Colonic mucosa (tissue), 4 donors: ENCODE results near the gene AKAP9. TPM values are rescaled to one million over a fixed set of nuclear protein-coding genes. Genes with fewer than 3 reads are reported as not detected.
A peak's percentile ranks its signal among the peaks of the same experiment; 100 is the strongest.

Experiments
- DNase-seq: peaks from one replicate; pipeline ENCODE4 v3.0.0-alpha.2; 2020
- H3K27ac ChIP-seq: fragments of 200-600 bp; one replicate; pipeline ENCODE4 v1.8.0; 2021
- H3K27me3 ChIP-seq: fragments of 200-600 bp; one replicate; pipeline ENCODE4 v1.8.0; 2021
- H3K36me3 ChIP-seq: fragments of 200-600 bp; one replicate; pipeline ENCODE4 v1.8.0; 2021
- H3K4me1 ChIP-seq: fragments of 200-600 bp; one replicate; pipeline ENCODE4 v1.8.0; 2021; ENCODE audit warnings: mild to moderate bottlenecking
- H3K4me3 ChIP-seq: fragments of 200-600 bp; one replicate; pipeline ENCODE4 v1.8.0; 2021
- H3K9ac ChIP-seq, 2 donors: one replicate each; pipeline ENCODE4 v1.7.0; 2013; ENCODE audit warnings: control low read depth in 2 of 2, low read depth in 2 of 2, low read length in 2 of 2
- H3K9me3 ChIP-seq: fragments of 200-600 bp; one replicate; pipeline ENCODE4 v1.8.0; 2021
- intact Hi-C: fragments of 100-400 bp; cut with DNase I; formaldehyde crosslinking; loops from one replicate; pipeline ENCODE4 v1.14.1; 2022
- total RNA-seq, 2 donors: library from RNA; stranded (reverse); fragmentation: NEBNext Ultra II Directional in 1 of 2; extraction: Animal tissue kit (Norgen Biotek cat#: 25700) in 1 of 2; gene quantifications; one replicate each; pipeline ENCODE4 v1.2.1, GENCODE V29; 2021
- TF ChIP-seq, protein P1 (sequence below): fragments of 200-600 bp; IDR thresholded peaks from one replicate; pipeline ENCODE4 v1.8.0; 2022; ENCODE audit warnings: antibody characterized with exemption, mild to moderate bottlenecking
- donor health status: healthy.
- donor health status: DM: no; HTN: no; CAD: no.
- donor health status: DM: no; HTN: no; CAD: no.

AKAP9 gene
- total RNA-seq, 2 donors from 2014 or later: 97.7 to 140 TPM

DNA sequence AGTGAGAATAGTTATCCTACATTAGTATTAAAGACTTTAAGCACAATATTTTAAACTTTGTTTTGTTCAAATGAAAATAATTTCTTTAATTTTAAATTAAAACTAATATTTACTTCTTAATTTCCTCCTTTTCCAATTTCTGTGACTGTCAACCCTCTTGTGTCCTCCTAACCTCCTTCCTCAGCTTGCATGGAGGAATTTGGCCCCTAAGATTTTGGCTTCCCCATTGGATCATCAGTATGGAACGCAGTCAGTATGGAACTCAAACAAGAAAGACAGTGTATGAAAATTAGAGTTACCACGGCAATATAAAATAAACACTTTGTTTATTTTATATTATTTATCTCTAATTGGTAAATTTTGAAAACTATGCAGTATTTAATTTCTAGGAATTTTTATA lies 102.4 kb downstream of the AKAP9 start:
- no peak overlapping the region for H3K4me3 ChIP-seq
- TF ChIP-seq, protein P1, sequence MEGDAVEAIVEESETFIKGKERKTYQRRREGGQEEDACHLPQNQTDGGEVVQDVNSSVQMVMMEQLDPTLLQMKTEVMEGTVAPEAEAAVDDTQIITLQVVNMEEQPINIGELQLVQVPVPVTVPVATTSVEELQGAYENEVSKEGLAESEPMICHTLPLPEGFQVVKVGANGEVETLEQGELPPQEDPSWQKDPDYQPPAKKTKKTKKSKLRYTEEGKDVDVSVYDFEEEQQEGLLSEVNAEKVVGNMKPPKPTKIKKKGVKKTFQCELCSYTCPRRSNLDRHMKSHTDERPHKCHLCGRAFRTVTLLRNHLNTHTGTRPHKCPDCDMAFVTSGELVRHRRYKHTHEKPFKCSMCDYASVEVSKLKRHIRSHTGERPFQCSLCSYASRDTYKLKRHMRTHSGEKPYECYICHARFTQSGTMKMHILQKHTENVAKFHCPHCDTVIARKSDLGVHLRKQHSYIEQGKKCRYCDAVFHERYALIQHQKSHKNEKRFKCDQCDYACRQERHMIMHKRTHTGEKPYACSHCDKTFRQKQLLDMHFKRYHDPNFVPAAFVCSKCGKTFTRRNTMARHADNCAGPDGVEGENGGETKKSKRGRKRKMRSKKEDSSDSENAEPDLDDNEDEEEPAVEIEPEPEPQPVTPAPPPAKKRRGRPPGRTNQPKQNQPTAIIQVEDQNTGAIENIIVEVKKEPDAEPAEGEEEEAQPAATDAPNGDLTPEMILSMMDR: no peak
- no peak for DNase-seq
- H3K4me1 ChIP-seq: no peaks in the 10 kb centered on the region
- H3K27me3 ChIP-seq: no peaks in the 10 kb centered on the region
- H3K27ac ChIP-seq: peak overlapping the region; percentile 42
- H3K9me3 ChIP-seq: no peaks in the 10 kb centered on the region
- no peak overlapping the region for H3K9ac ChIP-seq
- no peaks in the 10 kb centered on the region for H3K36me3 ChIP-seq
- intact Hi-C loops: no loop called here

DNA sequence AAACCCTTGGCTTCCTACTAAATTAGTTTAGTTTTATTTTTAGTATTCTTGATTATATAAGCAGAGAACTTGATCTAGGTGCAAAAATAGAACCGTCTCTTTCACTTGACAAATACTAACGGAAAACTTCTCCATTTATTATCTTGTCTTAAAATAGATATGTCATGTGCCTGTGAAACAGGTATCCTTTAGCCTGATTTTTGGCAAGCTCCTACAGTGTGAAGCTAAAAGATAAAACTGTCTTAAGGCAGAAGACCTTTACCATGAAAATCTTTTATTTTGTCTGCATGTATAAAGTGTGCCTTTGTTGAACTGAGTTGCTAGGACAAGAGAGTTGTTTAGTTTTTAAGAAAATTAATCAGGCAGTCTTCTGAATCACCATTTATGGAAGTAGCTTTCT lies 103.0 kb downstream of the AKAP9 start:
- intact Hi-C loops: no loop called here
- Histone ChIP-seq H3K36me3 (no peaks in the 10 kb centered on the region), H3K27me3 (no peaks in the 10 kb centered on the region), H3K4me3 (no peak overlapping the region), H3K9ac (no peak overlapping the region), H3K9me3 (no peaks in the 10 kb centered on the region), H3K4me1 (no peaks in the 10 kb centered on the region), H3K27ac (peak overlapping the region; percentile 42)
- no peak for DNase-seq
- TF ChIP-seq, protein P1: no peak

DNA sequence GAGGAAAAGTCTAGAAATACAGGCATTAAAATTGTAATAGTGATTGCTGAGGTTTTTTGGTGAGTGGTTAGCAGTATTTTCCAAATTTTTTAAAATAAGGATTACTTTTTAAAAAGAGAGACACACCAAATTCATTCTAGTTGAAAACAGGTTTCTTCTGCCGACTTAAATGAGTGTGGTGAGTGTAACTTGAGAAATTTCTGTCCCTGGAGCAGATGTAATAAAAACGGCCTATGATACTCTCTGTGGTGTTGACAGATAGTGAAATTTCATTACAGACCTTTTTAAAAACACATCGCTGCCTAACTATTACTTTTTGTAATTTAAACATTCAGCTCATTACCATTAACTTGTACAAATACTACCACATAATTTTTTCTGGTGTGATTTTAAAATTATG lies 103.5 kb downstream of the AKAP9 start:
- intact Hi-C loops: no loop called here
- H3K27me3 ChIP-seq: no peaks in the 10 kb centered on the region
- no peaks in the 10 kb centered on the region for H3K9me3 ChIP-seq
- TF ChIP-seq, protein P1: no peak
- H3K4me3 ChIP-seq: no peak overlapping the region
- H3K4me1 ChIP-seq: no peaks in the 10 kb centered on the region
- H3K27ac ChIP-seq: no peak overlapping the region
- H3K36me3 ChIP-seq: no peaks in the 10 kb centered on the region
- no peak overlapping the region for H3K9ac ChIP-seq
- no peak for DNase-seq

DNA sequence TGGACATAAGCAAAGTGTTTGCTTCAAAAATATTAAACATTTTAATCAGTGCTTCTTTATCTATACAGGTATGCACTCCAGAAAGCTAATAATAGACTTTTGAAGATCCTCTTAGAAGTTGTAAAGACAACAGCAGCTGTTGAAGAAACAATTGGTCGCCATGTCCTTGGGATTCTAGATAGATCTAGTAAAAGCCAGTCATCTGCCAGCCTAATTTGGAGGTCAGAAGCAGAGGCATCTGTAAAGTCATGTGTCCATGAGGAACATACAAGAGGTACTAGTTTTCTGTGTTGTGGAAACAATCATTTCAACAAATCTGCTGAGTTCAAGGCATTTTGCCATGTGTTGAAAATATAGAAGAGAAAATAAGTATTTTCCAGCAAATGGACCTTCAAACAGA lies 104.3 kb downstream of the AKAP9 start:
- TF ChIP-seq, protein P1: no peak
- H3K4me3 ChIP-seq: no peak overlapping the region
- H3K9ac ChIP-seq: no peak overlapping the region
- no peaks in the 10 kb centered on the region for H3K9me3 ChIP-seq
- no peak for DNase-seq
- H3K36me3 ChIP-seq: no peaks in the 10 kb centered on the region
- no peak overlapping the region for H3K27ac ChIP-seq
- intact Hi-C loops: no loop called here
- no peaks in the 10 kb centered on the region for H3K4me1 ChIP-seq
- no peaks in the 10 kb centered on the region for H3K27me3 ChIP-seq

DNA sequence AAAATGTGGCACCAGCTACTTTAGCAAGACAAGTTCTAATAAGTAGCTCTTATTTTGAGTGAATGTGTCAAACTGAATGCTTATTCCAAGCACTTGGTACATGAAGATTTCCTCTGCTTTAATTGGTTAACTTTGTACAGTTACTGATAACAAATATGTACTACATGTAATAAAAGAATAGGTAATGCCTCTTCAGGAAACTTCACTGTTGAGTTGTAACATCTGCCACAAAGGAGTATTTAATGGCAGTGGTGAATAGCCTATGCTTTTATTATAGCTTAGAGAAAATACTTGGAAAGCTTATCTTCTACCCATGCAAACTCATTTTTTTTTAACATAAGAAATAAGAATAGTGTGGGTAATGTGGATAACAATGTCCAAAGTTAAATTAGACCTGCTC lies 111.0 kb downstream of the AKAP9 start:
- H3K4me1 ChIP-seq: peaks cover 3% of the 10 kb centered on the region
- peak overlapping the region; percentile 48 for H3K27ac ChIP-seq
- no peak for DNase-seq
- no peaks in the 10 kb centered on the region for H3K27me3 ChIP-seq
- intact Hi-C loops: no loop called here
- TF ChIP-seq, protein P1: no peak
- no peaks in the 10 kb centered on the region for H3K36me3 ChIP-seq
- no peaks in the 10 kb centered on the region for H3K9me3 ChIP-seq
- no peak overlapping the region for H3K9ac ChIP-seq
- H3K4me3 ChIP-seq: no peak overlapping the region

DNA sequence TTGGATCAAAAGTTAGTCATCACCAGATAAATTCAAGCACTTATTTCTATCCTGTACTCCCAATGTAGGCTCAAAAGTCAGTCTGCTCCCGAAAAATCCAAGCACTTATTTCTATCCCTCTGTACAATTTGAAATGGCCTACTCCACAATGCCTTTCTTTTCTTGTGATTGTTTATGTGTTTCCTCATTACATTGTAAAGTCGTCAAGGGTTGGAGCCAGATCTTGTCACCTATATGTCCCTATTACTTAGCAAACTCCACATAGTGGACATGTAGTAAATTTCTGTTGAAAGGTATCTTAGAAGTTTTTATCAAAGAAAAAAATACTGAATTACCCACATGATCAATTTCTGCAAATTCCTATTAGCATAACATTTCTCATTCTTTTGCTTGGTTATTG lies 111.5 kb downstream of the AKAP9 start:
- DNase-seq: no peak
- peak overlapping the region; percentile 48 for H3K27ac ChIP-seq
- intact Hi-C loops: no loop called here

More for the DNA sequence above, 111.5 kb downstream of the AKAP9 start:
- no peak overlapping the region for H3K4me3 ChIP-seq
- H3K36me3 ChIP-seq: no peaks in the 10 kb centered on the region
- TF ChIP-seq, protein P1: no peak
- H3K27me3 ChIP-seq: no peaks in the 10 kb centered on the region
- H3K4me1 ChIP-seq: peaks cover 3% of the 10 kb centered on the region
- H3K9ac ChIP-seq: no peak overlapping the region
- no peaks in the 10 kb centered on the region for H3K9me3 ChIP-seq
